Cardiac fibroblast (primary cell): ENCODE results near the gene IKZF1.

ENCODE experiments used
- DNase-seq, 2 donors: peaks; one replicate each; pipeline versions ENCODE4 v3.0.0 to v3.0.0-alpha.2; 2010; ENCODE audit warnings: low read depth in 2 of 2
- H3K4me3 ChIP-seq, 2 donors: replicated peaks in 1 of 2; 1 replicate in 1 of 2; 2 replicates in 1 of 2; pipeline ENCODE4 v1.5.1; 2011; ENCODE audit warnings: low read depth in 2 of 2, low read length in 2 of 2, mild to moderate bottlenecking in 2 of 2, moderate library complexity in 1 of 2
- TF ChIP-seq, protein P1 (sequence below): IDR thresholded peaks from one replicate; pipeline ENCODE4 v1.5.1; 2011; ENCODE audit warnings: low read depth, mild to moderate bottlenecking, low read length, inconsistent platforms

Gene IKZF1

DNA sequence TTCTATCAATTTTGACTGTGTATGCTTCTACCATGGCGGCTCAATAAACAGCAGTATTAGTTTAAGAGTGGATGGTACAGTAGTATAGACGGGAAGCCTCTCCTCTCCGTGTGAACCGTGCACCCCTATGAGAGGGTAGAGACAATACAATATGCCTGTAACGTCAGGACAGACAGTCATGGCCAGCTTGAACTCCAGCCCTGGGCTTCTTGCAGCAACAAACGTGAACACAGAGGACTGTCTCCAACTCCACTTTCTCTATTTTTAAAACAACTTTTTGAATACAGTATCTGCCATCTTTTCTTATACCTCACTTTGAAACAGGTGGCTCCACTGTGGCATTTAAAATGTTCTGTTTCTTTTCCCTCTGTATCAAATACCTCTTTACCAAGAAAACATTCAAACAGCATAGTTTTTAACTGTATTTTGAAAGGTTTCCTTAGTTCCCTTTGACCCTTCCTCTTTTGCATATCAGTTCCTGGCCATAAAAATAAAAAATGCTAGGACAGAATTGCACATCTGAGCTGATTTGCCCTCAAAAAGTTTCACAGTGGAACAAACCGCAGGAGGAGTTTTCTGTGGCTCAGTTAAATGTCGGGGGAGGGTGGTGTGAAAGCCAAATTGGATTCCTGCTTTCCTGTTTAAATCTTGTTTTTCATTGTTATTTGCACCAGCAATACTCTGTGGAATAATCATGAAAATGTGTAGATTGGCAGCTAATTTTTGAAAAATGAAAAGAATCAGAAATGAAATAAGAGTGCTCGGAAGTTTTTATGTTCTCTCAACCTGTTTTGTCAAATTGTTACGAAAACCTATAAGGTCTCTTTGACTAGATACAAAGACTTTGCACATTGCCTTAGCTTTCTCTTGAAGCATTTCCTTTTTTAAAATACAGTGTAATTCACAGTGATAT, 8.0 kb downstream of the IKZF1 start:
- no peak overlapping the region for H3K4me3 ChIP-seq
- TF ChIP-seq, protein P1, sequence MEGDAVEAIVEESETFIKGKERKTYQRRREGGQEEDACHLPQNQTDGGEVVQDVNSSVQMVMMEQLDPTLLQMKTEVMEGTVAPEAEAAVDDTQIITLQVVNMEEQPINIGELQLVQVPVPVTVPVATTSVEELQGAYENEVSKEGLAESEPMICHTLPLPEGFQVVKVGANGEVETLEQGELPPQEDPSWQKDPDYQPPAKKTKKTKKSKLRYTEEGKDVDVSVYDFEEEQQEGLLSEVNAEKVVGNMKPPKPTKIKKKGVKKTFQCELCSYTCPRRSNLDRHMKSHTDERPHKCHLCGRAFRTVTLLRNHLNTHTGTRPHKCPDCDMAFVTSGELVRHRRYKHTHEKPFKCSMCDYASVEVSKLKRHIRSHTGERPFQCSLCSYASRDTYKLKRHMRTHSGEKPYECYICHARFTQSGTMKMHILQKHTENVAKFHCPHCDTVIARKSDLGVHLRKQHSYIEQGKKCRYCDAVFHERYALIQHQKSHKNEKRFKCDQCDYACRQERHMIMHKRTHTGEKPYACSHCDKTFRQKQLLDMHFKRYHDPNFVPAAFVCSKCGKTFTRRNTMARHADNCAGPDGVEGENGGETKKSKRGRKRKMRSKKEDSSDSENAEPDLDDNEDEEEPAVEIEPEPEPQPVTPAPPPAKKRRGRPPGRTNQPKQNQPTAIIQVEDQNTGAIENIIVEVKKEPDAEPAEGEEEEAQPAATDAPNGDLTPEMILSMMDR: no peak
- no peak for DNase-seq

DNA sequence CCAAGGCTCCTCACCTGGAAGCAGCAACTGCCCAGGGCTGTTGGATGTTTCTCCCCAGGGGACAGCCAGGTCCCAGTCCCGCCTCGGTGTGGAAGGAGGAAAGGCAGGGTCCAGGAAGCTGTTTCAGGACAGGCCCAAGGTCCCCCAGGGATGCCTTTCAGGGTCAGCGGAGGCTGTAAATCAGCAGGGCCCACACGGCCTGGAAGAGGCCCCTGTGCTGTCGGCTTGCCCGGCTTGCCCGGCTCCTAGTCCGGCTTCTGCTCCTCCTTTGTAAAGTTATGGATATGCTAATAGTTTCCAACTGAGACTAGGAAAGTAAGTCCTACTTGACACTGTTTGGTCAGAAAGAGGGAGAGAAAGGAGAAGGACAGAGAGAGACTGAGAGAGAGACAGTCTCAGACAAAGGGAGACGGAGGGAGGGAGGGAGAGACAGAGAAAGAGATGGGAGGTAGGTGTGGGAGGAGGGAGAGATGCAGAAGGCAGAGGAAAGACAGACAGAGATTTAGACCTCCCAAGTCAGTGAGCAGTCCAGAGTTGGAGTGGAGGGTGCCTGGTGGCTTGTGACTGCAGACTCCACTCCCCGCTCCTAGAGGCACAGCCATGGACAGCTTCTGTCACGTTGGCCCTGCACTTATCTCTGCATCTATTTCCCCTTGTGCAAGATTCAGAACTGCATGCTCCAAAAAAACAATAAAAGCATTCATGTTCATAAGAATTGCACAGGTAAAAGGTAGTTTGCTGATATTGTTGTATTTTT, 10.5 kb downstream of the IKZF1 start:
- TF ChIP-seq, protein P1: no peak
- H3K4me3 ChIP-seq: no peak overlapping the region
- DNase-seq: no peak

DNA sequence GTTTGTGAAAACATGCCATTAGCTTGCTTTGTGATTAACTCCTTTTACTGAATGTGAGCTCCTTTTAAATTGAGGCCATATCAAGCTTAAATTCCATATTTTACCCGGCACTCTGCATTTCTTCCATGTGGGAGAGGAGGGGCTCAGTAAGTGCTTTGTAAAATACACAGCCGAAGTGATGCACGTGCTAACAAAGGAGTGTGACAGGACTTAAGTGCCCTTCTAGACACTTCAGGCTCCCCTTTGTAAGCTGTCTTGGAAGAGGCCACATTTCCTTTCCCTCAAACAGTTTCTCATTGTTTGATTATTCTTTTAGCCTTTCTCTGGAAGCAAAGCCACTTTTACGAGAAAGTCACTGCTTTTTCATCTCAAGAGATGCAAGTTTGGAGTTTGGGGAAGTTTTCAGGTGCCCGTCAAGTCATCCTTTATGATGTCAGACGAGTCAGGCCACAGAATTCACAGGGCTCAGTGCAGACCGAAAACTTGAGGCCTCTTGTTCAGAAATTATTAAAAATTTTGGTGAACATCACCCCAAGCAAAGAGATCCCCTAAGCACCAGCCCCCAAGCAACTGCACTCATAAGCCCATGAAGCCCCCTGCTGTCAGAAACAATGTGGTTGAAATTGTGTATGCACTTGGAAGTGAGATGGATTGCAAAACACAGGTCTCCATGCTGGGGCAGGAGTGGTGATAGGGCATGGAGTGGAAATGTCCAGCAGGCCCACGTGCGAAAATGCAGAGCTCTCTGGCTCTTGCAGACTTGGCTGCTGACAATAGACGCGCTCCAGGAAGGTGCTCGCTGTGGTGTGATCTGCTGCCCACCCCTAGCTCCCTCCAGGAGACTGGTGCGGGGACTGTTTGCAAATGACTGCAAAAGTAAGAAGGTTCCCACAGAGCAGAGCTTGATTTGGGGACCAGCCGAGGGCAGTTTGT, 11.5 kb downstream of the IKZF1 start:
- TF ChIP-seq, protein P1: no peak
- no peak for DNase-seq
- H3K4me3 ChIP-seq: no peak overlapping the region

DNA sequence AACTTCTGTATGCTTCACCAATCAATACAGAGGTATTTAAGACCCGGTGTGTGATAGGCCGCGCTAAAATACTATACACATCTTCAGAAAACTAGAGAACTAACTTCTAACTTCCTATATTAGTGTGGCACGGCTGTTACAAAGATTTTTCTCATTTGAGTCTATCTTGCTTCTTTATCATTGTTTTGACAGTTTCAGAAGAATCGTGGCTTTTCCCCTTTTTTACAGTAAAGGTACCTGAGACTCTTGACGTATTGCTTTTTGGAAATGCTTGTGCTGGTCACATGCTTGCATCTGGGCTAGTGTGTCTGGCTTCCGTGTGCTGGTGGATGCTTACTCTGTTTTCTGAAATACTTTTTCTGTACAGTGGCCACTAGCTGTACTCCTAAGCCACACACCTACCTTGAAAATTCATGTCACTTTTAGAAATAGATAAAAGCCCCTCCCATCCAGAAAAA, 12.7 kb downstream of the IKZF1 start:
- TF ChIP-seq, protein P1: no peak
- DNase-seq: no peak
- H3K4me3 ChIP-seq: no peak overlapping the region

DNA sequence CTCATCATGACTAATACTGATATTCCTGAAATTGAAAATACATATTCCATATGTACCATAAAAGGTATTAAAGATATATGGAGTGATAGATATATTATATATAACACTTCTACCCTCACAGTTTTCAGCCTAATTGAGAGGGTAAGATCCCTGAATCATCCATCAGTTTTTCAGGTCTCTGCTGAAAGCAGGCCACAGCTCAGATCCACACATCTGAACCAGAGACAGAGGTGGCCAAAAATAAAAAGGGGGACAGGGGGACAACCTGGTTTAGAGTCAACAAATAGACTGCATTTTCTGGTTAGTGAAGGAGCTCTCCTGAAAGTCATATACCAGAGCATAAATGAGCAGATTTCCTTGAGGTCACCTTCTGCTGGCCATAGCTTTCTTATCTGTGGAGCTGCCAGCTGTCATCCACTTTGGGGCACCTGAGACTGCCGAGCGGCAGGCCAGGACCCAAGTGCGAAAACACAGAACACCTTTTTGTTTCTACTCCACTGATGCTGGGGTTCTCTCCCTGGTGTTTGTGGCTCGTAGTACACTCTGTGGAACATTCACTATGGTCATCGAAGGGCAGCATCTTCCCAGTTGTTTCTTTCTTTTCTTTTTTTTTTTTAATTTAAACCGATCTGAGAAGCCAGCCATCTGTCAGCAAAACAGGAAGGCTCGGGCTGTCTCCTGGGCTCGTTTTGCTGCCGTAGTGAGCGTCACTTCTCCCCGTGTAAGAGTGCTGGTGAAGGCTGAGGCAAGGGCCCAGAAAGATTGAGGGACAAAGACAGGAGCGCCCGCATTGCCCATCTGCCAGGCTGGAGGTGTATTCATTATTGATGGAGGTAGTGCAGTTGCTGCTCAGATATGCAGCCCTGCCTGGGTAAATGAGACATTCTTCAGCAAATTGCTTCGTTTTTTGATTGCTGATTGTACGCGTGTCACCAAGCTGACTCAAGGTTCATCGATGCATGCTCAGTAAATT, 13.5 kb downstream of the IKZF1 start:
- no peak overlapping the region for H3K4me3 ChIP-seq
- no peak for DNase-seq

More for the DNA sequence above, 13.5 kb downstream of the IKZF1 start:
- TF ChIP-seq, protein P1: no peak
